K562 (cell line): ENCODE measurements around the gene ZFYVE28.

Experiments
- EP300 ChIP-seq: IDR thresholded peaks from 2 replicates; pipeline ENCODE4 v1.6.1; 2012; ENCODE audit warnings: low read length, improper control_type of control experiment
- HDAC2 ChIP-seq: fragments of 450-650 bp; IDR thresholded peaks from 2 replicates; pipeline ENCODE4 v1.6.1; 2016; ENCODE audit warnings: mild to moderate bottlenecking
- PTTG1 ChIP-seq: fragments of 450-650 bp; IDR thresholded peaks from 2 replicates; pipeline ENCODE4 v1.6.1; 2016; ENCODE audit warnings: low read depth, mild to moderate bottlenecking, missing genetic modification characterization, missing compliant biosample characterization
- RAD21 ChIP-seq, 2 experiments: fragments of 250-450 bp in 1 of 2; fragments of 450-650 bp in 1 of 2; sonication (Bioruptor Pico) in 1 of 2; formaldehyde crosslinking in 1 of 2; IDR thresholded peaks in 1 of 2; conservative IDR thresholded peaks in 1 of 2; 2 replicates each; pipeline versions ENCODE4 v1.4.0 to v1.8.0; 2020 to 2022; ENCODE audit warnings: mild to moderate bottlenecking in 2 of 2, moderate library complexity in 1 of 2
- RBM25 ChIP-seq: fragments of 200-400 bp; formaldehyde crosslinking; IDR thresholded peaks from 2 replicates; pipeline ENCODE4 v1.6.1; 2018; ENCODE audit warnings: low read length, low read depth, moderate library complexity; ENCODE audit not compliant: severe bottlenecking
- RCOR1 ChIP-seq, 2 experiments: IDR thresholded peaks; 2 replicates each; pipeline ENCODE4 v1.6.1; 2012; ENCODE audit warnings: low read depth in 2 of 2, low read length in 2 of 2, borderline replicate concordance in 1 of 2, improper control_type of control experiment in 1 of 2
- ZC3H11A ChIP-seq: IDR thresholded peaks from 2 replicates; pipeline ENCODE4 v1.6.1; 2012; ENCODE audit warnings: low read depth, low read length, improper control_type of control experiment
- ZKSCAN1 ChIP-seq: fragments of 150-350 bp; IDR thresholded peaks from 2 replicates; pipeline ENCODE4 v1.6.1; 2016; ENCODE audit warnings: low read depth, low read length
- ZNF232 ChIP-seq: sonication (generic); formaldehyde crosslinking; IDR thresholded peaks from 2 replicates; pipeline ENCODE4 v1.8.0; 2022; ENCODE audit warnings: mild to moderate bottlenecking, missing genetic modification reagents
- ZNF274 ChIP-seq: IDR thresholded peaks from 2 replicates; pipeline ENCODE4 v1.6.1; 2011; ENCODE audit warnings: low read depth, mild to moderate bottlenecking, low read length, moderate library complexity, borderline replicate concordance
- ZNF717 ChIP-seq: fragments of 250-450 bp; sonication (Bioruptor Pico); IDR thresholded peaks from 2 replicates; pipeline ENCODE4 v1.5.0; 2021
- TF ChIP-seq, protein P1 (sequence below): sonication (generic); formaldehyde crosslinking; IDR thresholded peaks from 2 replicates; pipeline ENCODE4 v1.8.0; 2022; ENCODE audit warnings: mild to moderate bottlenecking, low read depth, missing genetic modification reagents
- TF ChIP-seq, protein P2 (sequence below), 3 experiments: IDR thresholded peaks in 2 of 3; conservative IDR thresholded peaks in 1 of 3; 2 replicates each; pipeline ENCODE4 v1.5.1; 2011 to 2012; ENCODE audit warnings: low read length in 3 of 3, mild to moderate bottlenecking in 3 of 3, control low read depth in 2 of 3, improper control_type of control experiment in 1 of 3, inconsistent platforms in 1 of 3, low read depth in 1 of 3, mixed read lengths in 1 of 3, moderate library complexity in 1 of 3; ENCODE audit not compliant: insufficient read depth in 2 of 3
- TF ChIP-seq, protein P3 (sequence below): fragments of 250-450 bp; sonication (Bioruptor Pico); IDR thresholded peaks from 2 replicates; pipeline ENCODE4 v1.5.0; 2022; ENCODE audit warnings: mild to moderate bottlenecking

DNA sequence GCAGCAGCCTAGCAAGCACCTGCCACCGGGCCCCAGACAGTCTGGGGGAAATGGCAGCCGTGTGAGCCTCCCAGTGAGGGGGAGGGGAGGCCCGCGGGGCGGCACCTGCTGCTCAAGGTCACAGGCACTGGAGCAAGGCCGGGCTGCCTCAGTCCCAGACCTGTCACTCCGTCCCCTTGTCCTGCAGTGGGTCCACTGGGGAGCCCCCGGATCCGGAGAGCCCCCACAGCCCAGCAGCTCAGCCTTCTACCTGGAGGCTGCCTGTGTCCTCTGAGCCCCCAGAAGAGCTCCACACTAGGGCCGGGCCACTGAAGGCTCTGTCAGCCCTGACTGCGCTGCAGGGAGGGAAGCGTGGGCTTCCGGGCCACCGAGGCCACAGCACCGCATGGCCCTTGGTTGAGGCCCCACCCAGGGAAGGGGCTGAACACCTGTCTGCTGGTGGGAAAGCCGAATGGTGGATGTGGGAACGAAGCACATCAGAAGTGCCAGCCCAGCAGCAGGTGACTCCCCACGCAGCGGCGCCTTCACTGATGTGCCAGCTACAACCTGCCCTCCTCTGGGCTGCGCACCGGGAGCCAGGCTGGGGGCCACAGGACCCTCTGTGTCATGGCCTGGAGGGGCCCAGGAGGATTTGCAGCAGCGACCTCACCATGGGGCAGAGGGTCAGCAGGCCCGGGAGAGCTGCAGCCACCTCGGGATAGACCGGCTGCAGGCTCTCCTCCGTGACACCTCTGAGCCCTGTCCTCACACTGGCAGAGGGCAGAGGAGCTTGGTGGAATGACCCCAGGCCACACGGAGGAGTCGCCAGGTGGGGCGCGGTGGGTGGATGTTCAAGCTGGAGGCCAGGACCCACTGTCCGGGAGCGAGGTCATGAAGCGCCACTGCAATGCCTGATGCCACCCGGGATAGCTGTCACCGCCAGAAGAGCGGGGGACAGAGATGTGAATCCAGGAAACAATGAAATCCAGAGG, 121.5 kb downstream of the ZFYVE28 start:
- TF ChIP-seq ZNF232 (CRISPR knock-in tag) (no peak), EP300 (no peak), ZNF717 (CRISPR knock-in tag) (no peak), RBM25 (no peak), ZKSCAN1 (no peak), ZC3H11A (no peak), PTTG1 (no peak), RAD21 (CRISPR knock-in tag; conservative IDR thresholded peaks at IDR 0.05 in 1 of 2, IDR thresholded peaks at IDR 0.05 in 1 of 2) (no peak), HDAC2 (no peak), ZNF274 (no peak), RCOR1 (IDR thresholded peaks at IDR 0.05; ENCODE audit: borderline replicate concordance in 1 of 2, low read depth in 2 of 2, low read length in 2 of 2) (no peak)
- TF ChIP-seq, protein P1, sequence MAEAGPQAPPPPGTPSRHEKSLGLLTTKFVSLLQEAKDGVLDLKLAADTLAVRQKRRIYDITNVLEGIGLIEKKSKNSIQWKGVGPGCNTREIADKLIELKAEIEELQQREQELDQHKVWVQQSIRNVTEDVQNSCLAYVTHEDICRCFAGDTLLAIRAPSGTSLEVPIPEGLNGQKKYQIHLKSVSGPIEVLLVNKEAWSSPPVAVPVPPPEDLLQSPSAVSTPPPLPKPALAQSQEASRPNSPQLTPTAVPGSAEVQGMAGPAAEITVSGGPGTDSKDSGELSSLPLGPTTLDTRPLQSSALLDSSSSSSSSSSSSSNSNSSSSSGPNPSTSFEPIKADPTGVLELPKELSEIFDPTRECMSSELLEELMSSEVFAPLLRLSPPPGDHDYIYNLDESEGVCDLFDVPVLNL (CRISPR knock-in tag), result no peak
- TF ChIP-seq, protein P2, sequence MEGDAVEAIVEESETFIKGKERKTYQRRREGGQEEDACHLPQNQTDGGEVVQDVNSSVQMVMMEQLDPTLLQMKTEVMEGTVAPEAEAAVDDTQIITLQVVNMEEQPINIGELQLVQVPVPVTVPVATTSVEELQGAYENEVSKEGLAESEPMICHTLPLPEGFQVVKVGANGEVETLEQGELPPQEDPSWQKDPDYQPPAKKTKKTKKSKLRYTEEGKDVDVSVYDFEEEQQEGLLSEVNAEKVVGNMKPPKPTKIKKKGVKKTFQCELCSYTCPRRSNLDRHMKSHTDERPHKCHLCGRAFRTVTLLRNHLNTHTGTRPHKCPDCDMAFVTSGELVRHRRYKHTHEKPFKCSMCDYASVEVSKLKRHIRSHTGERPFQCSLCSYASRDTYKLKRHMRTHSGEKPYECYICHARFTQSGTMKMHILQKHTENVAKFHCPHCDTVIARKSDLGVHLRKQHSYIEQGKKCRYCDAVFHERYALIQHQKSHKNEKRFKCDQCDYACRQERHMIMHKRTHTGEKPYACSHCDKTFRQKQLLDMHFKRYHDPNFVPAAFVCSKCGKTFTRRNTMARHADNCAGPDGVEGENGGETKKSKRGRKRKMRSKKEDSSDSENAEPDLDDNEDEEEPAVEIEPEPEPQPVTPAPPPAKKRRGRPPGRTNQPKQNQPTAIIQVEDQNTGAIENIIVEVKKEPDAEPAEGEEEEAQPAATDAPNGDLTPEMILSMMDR (IDR thresholded peaks at IDR 0.05 in 2 of 3, conservative IDR thresholded peaks at IDR 0.05 in 1 of 3; ENCODE audit: insufficient read depth in 2 of 3, low read depth in 1 of 3, low read length in 3 of 3), result no peak
- TF ChIP-seq, protein P3, sequence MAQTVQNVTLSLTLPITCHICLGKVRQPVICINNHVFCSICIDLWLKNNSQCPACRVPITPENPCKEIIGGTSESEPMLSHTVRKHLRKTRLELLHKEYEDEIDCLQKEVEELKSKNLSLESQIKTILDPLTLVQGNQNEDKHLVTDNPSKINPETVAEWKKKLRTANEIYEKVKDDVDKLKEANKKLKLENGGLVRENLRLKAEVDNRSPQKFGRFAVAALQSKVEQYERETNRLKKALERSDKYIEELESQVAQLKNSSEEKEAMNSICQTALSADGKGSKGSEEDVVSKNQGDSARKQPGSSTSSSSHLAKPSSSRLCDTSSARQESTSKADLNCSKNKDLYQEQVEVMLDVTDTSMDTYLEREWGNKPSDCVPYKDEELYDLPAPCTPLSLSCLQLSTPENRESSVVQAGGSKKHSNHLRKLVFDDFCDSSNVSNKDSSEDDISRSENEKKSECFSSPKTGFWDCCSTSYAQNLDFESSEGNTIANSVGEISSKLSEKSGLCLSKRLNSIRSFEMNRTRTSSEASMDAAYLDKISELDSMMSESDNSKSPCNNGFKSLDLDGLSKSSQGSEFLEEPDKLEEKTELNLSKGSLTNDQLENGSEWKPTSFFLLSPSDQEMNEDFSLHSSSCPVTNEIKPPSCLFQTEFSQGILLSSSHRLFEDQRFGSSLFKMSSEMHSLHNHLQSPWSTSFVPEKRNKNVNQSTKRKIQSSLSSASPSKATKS (CRISPR knock-in tag), result no peak
